ENCODE results near the gene TMEM132D.
A peak's percentile ranks its signal among the peaks of the same experiment; 100 is the strongest.

The TMEM132D gene

DNA sequence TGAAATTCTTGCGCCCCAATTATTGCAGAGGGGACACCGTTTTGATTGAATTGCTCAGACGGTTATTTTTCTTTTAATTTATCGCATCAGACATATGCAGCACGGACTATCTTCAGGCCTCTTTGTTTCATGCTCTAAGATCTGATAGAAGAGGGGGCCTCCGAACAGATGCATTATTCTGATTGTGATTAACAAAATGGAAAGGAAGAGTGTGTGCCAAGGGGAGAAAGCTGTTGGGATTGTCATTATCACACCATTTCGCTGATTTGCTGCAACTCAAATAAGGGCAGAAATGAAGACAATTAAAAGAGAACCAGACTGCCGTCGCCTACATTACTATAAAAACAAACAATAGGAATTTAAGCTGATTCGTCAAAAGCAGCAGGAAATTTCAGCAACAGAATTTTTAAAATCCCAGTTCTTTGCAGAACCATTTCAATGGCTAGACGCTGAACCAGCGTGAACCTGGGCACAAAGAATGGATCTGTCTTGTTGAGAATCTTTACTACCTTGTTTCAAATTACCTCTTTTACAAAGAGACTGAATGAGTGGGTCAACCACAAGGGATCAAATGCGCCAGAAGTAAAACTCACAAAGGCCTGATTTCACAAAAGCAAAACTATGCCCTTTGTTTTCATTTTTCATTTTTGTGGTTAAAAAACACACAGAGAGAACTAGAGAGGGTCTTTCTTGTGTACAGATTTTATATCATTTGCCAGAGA, 30.6 kb downstream of the TMEM132D start:
- DNase-seq (ENCODE audit: low read depth, low spot score), result no peak

DNA sequence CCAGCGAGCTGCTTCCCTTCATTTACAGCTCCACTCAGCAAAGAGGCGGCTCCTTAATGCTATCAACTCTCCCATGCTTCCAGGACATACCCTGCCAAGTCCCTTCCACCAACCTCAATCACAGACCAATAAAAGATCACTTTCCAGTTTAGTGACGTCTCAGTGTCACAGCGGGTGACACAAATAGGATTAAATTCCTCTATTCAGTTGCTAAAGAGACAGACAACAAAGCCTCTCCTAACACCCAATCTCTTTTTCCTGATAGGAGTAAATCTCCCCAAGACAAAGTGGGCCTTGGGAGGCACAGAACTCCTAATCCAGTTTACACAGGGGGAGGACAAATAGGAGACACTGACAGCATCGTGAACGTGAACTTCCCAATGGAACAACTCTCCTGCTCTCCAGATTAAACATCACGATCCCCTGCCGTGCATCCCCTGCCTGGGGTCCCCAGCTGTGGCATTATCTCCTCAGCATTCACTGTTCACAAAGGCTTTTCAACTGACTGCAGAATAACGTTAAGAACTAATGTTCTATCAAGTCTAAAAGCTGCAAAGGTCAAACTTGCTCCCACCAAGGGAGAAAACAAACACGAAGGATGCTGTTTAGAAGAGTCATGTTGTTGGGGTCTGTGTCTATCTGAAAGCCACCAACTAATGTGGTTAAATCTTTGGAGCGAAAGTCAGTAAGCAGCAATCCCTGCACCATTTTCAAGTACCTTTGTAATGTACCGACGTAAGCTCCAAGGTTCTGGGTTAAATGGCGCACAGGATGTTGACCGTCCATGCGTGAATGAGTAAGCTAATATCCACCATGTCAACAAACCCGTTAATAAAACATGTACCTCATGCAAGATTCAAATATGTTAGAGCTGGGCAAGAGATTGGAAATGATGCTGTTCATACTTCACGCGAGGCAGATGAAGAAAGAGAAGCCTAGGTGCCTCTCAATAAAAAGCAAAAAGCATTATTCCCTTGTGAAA, 31.5 kb downstream of the TMEM132D start:
- peak; percentile 70 for DNase-seq (ENCODE audit: low read depth, low spot score)

DNA sequence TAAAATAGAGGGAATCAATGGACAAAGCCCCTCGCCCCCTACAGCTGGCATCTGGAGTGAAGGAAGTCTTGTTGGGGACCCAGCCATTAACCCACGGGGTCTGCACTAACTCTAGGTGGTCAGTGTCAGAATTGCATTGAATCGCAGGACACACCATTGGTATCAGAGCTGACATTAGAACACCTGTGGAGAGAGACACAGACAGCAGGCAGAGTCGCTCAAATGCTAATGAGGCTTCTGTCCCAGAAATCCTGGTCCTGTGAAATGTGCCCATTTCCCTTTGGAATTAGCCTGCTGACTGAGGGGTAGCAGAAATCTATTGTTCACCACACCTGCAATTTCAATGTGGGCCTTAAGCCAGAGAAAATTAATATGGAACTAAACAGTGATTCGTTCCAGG, 33.0 kb downstream of the TMEM132D start:
- no peak for DNase-seq (ENCODE audit: low read depth, low spot score)

DNA sequence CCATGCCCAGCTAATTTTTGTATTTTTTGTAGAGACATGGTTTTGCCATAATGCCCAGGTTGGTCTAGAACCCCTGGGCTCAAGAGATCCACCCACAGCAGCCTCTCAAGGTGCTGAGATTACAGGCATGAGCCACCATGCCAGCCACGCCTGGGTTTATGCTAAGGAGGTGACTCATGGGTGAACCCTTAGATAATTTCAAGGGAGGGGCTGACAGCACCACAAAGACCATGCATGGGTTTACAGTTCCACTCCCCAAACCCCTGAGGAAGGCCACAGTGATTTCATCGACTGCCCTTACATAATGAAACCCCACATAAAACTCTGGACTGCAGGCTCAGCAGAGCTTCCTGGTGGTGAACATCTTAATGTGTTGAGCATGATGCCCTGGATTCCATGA, 33.7 kb downstream of the TMEM132D start:
- no peak for DNase-seq (ENCODE audit: low read depth, low spot score)

DNA sequence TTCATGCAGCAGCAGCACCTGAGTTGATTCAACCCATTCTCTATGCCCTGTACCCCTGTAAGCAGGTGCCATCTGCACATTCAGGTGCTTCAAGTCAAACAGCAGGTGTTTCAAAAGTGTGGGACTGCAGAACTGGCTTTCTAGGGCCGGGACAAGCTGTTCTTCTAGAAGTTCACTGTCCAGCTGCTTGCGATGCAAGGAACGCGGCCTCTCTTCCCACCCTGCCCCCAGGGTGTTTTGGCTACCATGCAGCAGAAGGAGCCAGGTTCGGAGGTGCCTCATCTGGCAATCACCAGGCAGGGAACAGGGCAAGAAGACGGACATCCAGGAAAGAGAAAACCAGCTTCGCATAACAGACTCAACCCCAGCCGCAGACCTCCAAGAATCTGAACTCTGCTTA, 35.2 kb downstream of the TMEM132D start:
- peak; percentile 59 for DNase-seq (ENCODE audit: low read depth, low spot score)

DNA sequence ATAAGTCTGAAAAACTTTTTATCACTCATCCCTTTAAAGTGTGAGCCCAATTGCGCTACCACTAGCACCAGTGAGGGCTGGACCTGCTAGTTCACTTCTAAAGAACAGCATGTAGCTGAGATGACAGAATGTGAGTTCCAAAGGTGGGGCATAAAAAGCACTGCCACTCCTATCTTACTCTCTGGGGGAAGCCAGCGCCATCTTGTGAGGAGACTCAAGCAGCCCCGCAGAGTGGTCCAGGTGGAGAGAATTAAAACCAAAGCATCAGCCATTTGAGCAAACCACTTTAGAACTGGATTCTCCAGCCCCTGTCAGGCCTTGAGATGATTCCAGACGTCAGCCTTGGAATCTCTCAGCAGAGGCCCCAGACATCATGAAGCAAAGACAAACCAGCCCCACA, 39.9 kb downstream of the TMEM132D start:
- DNase-seq (ENCODE audit: low read depth, low spot score), result peak; percentile 21

DNA sequence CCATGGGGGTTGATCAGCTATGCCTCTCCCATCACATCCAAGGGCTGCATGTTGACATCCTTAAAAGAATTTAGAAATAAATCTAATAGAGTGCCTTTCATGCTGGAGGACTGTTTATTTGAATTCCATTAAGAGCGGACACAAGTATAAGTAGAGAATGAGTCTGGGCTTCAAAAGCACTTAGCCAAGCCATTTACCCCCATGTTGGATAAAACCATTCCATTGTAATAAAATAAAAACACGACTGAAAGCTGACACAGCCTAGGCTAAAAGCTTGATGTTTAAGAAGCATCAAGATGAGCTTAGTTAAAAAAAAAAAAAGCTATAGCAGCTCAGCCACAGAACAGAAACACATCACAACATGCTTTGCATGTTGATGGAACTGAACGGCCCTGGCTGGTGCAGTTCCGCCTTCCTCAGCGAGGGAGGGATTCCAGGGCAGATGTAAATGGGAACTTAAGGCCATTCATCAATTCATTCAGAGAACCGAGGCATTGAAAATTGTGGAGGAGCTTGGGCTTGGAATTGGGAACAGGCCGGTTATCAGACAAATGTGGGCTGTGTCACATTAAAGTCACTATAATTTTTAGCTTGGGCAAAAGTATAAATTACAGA, 41.2 kb downstream of the TMEM132D start:
- no peak for DNase-seq (ENCODE audit: low read depth, low spot score)

DNA sequence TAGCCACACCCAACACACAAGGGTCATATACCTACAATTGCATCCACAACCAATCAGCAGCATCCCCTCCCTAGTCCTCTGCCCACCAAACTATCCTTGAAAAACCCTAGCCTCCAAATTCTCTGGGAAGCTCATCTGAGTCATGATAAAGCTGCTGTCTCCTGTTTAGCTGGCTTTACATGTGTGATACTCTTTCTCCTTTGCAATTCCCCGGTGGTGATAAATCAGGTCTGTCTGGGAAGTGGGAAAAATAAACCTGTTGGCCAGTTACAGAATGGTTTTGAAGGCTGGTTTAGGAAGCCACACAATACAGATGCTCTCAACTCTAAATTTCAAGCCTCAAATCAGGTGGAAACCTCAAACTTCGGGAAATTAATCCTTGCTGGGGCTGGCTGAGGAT, 41.9 kb downstream of the TMEM132D start:
- DNase-seq (ENCODE audit: low read depth, low spot score), result no peak

DNA sequence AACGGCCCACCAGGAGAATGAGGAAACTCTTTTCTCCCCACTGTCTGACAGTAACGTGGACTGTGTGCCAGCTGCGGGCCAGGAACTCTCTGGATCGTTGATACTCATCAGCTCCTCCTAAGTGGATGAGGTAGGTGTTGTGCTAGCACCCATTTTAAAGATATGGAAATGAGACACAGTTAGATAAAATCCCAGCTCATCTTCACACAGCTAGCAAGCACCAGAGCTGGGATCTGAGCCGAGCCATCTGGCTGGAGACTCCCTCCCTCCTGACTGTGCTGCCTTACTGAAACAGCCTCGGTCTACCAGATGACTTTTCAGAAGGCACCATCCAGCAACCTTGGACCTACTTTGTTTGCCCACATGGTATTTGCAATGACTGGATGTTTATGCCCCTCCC, 49.2 kb downstream of the TMEM132D start:
- DNase-seq (ENCODE audit: low read depth, low spot score), result no peak

DNA sequence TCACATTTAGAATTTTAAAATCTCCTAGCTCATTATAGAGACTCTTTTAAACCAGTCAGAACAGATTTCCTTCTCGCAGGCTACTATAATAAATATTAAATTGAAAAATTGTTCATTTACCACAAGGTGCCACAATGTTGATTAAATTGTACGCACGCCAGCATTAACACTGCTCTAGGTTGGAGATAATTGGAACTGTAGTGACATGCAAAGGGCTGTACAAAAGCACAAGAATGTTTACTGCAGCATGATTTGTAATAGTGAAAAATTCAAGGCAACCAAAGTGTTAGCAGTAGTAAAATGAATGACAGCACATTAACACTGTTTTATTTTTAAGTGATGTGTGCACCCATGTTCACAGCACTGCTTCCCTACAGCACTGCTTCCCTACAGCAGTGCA, 52.5 kb downstream of the TMEM132D start:
- no peak for DNase-seq (ENCODE audit: low read depth, low spot score)

DNA sequence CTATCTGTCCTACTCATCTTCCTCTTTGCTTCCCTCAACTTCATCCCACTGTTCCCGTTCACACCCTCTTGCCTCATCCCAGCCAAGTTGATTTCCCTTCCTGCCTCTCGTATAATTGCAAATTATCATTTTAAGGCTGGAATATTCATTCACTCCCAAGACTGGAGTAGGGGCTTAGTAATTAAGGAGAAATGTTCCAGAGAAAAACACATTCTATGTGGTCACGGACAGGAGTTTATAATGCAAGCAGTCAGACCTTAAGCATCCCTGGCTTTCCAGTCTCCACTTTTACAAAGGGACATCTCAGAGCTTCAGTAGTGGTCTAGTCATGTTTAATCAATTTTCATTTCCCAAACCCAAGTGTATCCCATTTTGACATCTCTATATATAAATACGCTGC, 54.9 kb downstream of the TMEM132D start:
- DNase-seq (ENCODE audit: low read depth, low spot score), result no peak

DNA sequence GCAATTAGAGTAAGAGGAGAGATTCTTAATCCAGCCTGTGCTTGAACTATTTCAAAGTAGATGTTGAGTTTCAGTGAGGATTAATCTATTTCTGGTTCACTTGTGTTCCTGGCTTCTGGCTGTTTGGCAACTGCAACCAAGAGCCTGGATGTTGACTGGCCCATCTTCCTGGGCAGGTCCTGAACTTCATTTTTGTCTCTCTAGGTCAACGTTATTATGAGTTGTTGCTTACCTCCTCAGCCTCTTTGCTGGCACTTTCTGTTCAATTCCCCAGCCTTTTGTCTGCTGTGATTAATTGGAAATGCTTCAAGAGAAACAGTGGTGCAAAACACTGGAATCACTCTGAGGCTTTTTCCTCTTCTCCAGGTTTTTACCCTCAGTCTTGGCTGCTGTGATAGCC, 56.8 kb downstream of the TMEM132D start:
- DNase-seq (ENCODE audit: low read depth, low spot score), result no peak

DNA sequence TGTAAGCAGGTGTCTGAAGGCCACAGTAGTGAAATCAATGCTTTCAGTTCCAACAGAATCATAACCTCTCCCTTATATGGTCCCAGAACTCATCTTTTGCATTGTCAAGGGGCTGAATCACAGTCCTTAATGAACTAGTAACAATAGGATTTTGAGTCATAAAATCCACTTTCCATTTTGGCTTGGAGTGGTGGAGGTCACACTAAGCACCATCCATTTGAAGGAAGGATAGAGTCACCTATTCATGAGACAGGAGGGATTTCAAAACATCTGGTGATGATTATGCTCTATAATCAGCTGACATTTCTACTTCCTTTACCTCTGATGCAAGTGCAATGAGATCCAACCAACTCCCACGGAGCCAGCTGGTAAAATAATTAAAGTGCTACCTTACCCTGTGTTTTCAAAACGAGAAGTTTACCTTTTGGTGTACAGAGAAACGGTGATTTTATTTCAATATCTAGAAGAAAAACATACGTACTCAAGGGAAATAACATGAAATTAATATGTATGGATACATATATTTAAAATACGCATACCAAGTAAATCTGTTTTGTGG, 59.1 kb downstream of the TMEM132D start:
- no peak for DNase-seq (ENCODE audit: low read depth, low spot score)

DNA sequence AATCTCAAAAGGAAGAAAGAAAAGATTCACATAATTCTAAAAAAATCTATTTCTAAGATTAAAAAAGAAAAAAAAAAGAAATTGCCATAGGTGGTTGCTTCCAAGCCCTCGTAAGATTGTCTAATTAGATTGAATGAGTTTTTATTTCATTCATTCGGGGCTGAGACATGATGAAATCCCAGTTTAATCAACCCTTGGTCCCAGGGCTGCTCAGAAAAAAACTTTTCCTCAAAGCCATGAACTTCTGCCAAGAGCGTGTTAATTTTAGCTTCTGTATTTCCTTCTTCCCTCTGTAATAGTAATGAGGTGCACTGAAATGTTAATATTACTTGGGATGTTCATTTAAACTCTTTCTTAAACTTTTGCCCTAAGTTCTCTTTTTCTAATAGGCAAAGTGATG, 62.6 kb downstream of the TMEM132D start:
- no peak for DNase-seq (ENCODE audit: low read depth, low spot score)

DNA sequence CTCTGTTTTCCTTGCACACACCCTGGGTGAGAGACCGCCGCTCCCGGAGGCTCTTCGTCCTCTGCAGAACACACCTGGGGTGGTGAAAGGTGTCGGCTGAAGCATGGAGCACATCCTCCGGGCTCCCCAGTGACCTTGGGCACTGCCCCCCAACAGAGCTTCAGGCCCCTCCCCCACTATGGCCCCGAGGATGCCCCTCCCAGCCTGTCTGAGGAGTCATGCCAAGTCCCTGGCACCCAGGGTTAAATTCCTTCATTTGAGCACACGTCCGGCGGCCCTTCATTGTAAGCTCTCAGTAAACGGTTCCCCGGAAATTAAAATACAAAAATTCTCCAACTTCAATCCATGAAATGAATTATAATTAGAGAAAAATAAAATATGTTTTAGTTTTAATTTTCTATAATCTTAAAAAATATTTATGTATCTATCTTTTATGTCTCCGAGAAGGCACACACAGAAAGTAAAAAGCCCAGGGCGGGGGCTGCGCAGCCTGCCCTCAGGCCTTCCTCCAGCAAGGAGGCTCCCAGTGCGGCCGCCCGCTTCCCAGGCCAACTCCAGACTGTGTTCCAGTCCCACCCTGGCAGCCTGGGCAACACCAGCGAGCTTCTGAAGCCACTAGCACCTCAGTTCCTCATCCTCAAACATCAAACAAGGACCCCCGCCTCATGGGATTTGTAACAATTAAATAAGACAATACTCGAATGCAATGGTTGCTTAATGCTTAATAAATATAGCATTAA, 63.5 kb downstream of the TMEM132D start:
- no peak for DNase-seq (ENCODE audit: low read depth, low spot score)

DNA sequence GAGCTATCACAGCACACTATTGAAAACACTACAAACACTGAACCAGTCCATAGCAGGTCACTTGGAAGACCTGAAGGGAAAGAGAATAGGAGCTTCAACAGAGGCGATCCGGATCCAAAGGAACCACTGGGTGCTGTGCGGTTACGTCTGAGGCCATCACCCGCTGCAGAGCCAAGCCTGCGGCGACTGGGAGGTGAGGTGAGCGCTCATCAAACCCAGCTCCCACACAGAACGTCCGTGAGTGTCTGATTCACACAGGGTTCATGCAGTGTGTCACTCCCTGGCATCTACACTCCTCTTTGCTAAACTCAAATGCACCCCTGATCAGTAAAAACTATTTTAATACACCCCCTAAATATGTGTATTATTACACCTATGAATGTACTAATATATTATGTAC, 64.1 kb downstream of the TMEM132D start:
- no peak for DNase-seq (ENCODE audit: low read depth, low spot score)

DNA sequence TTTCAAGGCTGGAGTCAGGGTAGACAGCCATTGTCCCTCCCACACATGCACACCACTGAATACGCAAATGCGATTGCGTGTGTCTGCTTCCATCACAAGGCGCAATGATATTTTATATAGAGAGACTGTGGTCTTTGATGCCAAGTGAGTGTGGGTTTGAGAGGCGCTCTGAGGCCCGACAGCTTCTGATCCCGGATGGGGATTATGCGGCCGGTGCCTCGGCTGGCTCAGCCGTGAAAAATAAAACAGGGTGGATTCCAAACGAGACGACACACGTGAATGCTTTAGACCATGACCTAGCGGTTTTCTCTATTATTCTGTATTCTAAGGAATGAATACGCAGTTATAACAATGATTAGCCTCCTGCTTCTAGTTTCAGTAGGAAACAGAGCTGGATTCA, 72.5 kb downstream of the TMEM132D start:
- no peak for DNase-seq (ENCODE audit: low read depth, low spot score)

DNA sequence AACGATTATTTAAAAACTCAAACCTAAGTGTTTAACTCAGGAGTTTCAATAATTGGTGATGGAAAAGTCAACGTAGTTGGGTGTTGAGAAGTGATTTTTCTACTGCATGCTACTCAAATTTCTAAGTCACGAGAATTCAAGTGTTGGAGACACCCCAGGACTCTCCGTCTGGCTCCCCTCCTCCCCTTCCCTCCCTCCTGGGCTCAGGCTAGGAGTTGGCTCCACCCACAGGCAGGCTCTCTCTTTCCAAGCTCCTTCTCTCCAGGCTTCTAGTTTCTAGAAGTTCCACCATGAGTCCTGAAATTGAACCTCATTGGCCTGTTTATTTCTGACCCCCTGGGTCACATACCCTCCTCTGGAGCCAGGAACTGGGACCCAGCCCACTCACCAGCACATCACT, 73.0 kb downstream of the TMEM132D start:
- no peak for DNase-seq (ENCODE audit: low read depth, low spot score)

DNA sequence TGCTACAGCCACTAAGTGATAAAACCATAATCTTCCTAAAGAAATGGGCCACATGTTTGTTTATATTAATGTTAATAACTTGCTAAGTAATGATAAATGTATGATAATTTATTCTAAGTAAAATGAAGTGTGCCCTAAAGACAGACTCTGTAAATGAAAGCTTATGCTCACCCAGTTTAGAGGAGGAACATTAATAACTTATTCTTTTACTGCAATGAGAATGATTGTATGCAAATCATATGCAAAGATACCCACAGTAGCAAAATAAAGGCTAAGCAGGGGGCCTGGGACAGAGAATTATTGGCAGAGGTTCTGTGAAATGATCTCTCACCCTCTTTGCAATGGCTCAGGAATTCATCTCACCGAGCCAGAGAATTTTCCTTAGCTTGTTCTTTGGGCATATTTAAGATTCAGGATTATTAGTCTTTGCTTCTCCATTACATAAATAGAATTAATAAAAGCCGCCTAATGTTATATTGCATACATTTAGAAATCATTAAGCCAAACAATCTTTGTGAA, 75.9 kb downstream of the TMEM132D start:
- no peak for DNase-seq (ENCODE audit: low read depth, low spot score)

DNA sequence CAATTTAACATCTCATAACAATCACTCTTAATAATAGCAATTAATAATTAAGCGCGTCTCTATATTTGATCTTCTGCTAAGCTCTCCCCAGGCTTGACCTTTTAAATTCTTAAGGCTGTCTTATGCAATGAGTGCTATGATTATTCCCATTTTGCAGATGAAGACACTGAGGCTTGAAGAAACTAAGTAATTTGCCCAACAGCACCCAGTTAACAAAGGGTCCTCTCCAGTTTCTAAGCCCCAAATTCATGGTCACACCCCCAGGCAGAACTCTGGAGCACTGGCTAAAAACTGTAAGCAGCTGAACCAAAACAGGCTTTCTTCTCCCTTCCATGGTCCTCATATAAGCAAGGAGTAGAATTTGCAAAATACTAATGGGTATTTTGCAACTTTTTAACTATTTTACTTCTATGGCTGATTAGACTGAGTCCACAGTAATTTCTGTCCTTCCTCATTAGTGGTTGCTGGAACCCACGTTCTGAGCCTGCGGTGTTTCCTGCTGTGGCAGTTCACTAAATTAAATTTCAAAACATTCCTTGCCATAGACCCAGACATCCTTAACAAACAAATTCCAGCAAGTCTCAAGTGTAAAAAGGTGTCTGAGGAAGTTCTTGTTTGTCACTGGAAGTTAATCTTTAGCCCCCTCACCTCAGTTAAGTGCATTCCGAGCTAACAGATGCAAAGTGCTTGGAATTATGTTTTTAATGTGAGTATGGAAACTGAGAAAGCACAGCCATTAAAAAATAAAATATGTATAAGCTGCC, 76.5 kb downstream of the TMEM132D start:
- no peak for DNase-seq (ENCODE audit: low read depth, low spot score)

All from ELF-1 (cell line).